SK-N-SH (cell line): ENCODE results near the gene INTS3. TPM values are rescaled to one million over a fixed set of nuclear protein-coding genes. Genes with fewer than 3 reads are reported as not detected.

Source experiments
- CTCF ChIA-PET: fragments of 300-600, 350-600 bp; formaldehyde crosslinking; extraction: SDS; loops from one replicate; lab custom pipeline; 2021; lab: Yijun Ruan, JAX
- POLR2A ChIA-PET: fragments of 350-600 bp; sonication (Branson Sonifier 250); formaldehyde crosslinking; extraction: SDS; loops from one replicate; lab custom pipeline; 2020; ENCODE audit warnings: antibody characterized with exemption, inconsistent platforms; lab: Yijun Ruan, JAX
- DNase-seq: peaks from one replicate; pipeline ENCODE4 v3.0.0; 2012
- H2AFZ ChIP-seq: fragments of 200-600 bp; sonication (generic); 2 replicates; pipeline ENCODE4 v1.8.1; 2016; ENCODE audit warnings: antibody characterized with exemption, mild to moderate bottlenecking, low read depth
- H3F3A ChIP-seq: fragments of 200-600 bp; sonication (generic); replicated peaks from 2 replicates; pipeline ENCODE3; 2016; ENCODE audit warnings: antibody characterized with exemption, mild to moderate bottlenecking; ENCODE audit not compliant: insufficient read depth
- H3K27ac ChIP-seq, 2 experiments: fragments of 200-500 bp in 1 of 2; fragments of 200-600 bp in 1 of 2; sonication (Bioruptor generic) in 1 of 2; sonication (generic), shearing (Covaris generic) in 1 of 2; 2 replicates each; pipeline versions ENCODE4 v1.5.1 to v1.6.1; 2014 to 2016; ENCODE audit warnings: low read depth in 2 of 2, inconsistent platforms in 1 of 2, low read length in 1 of 2, mild to moderate bottlenecking in 1 of 2, mixed read lengths in 1 of 2
- H3K27me3 ChIP-seq: fragments of 200-600 bp; sonication (generic), shearing (Covaris generic); 2 replicates; pipeline ENCODE4 v1.6.1; 2016; ENCODE audit warnings: mixed run types; ENCODE audit not compliant: insufficient read depth
- H3K36me3 ChIP-seq, 2 experiments: fragments of 200-500 bp in 1 of 2; fragments of 200-600 bp in 1 of 2; sonication (Bioruptor generic) in 1 of 2; sonication (generic) in 1 of 2; replicated peaks in 1 of 2; 2 replicates each; pipeline versions ENCODE3 to v1.5.1; 2014 to 2016; ENCODE audit warnings: low read length in 1 of 2, mild to moderate bottlenecking in 1 of 2; ENCODE audit not compliant: insufficient read depth in 2 of 2, control insufficient read depth in 1 of 2
- H3K4me1 ChIP-seq, 2 experiments: fragments of 200-500 bp in 1 of 2; fragments of 200-600 bp in 1 of 2; sonication (Bioruptor generic) in 1 of 2; sonication (generic), shearing (Covaris generic) in 1 of 2; 2 replicates each; pipeline versions ENCODE4 v1.5.1 to v1.6.1; 2014 to 2016; ENCODE audit warnings: low read depth in 1 of 2, low read length in 1 of 2, mixed run types in 1 of 2; ENCODE audit not compliant: insufficient read depth in 2 of 2, control insufficient read depth in 1 of 2
- H3K4me2 ChIP-seq: fragments of 200-600 bp; sonication (generic), shearing (Covaris generic); 2 replicates; pipeline ENCODE4 v1.6.1; 2017; ENCODE audit warnings: mixed run types
- H3K4me3 ChIP-seq, 2 experiments: fragments of 200-500 bp in 1 of 2; fragments of 200-600 bp in 1 of 2; sonication (Bioruptor generic) in 1 of 2; sonication (generic), shearing (Covaris generic) in 1 of 2; 2 replicates each; pipeline versions ENCODE4 v1.5.1 to v1.8.1; 2014 to 2016; ENCODE audit warnings: low read depth in 2 of 2, inconsistent platforms in 1 of 2, low read length in 1 of 2, mild to moderate bottlenecking in 1 of 2, mixed read lengths in 1 of 2, moderate library complexity in 1 of 2
- H3K79me2 ChIP-seq: fragments of 200-600 bp; sonication (generic); 2 replicates; pipeline ENCODE4 v1.8.1; 2017; ENCODE audit warnings: mild to moderate bottlenecking; ENCODE audit not compliant: insufficient read depth
- H3K9ac ChIP-seq: fragments of 200-600 bp; sonication (generic); 2 replicates; pipeline ENCODE4 v1.6.1; 2017; ENCODE audit warnings: mixed run types
- H3K9me2 ChIP-seq: fragments of 200-600 bp; sonication (generic); 2 replicates; pipeline ENCODE4 v1.6.1; 2017; ENCODE audit warnings: mixed run types
- H3K9me3 ChIP-seq: fragments of 200-600 bp; sonication (generic); 2 replicates; pipeline ENCODE4 v1.6.1; 2017; ENCODE audit warnings: mixed run types, mild to moderate bottlenecking, moderate library complexity
- H4K20me1 ChIP-seq: fragments of 200-600 bp; sonication (generic); 2 replicates; pipeline ENCODE4 v1.6.1; 2017; ENCODE audit warnings: mild to moderate bottlenecking, mixed run types; ENCODE audit not compliant: insufficient read depth
- EP300 ChIP-seq, 2 experiments: IDR thresholded peaks; 2 replicates each; pipeline versions ENCODE4 v1.4.0 to v1.6.1; 2012; ENCODE audit warnings: borderline replicate concordance in 1 of 2, low read depth in 1 of 2, low read length in 1 of 2
- EZH2phosphoT487 ChIP-seq: fragments of 200-600 bp; sonication (generic); IDR thresholded peaks from 2 replicates; pipeline ENCODE4 v1.6.1; 2017; ENCODE audit warnings: low read depth, mixed run types, mild to moderate bottlenecking, antibody characterized with exemption, moderate library complexity, borderline replicate concordance
- FOXJ3 ChIP-seq: sonication (generic); formaldehyde crosslinking; IDR thresholded peaks from 2 replicates; pipeline ENCODE4 v1.5.1; 2020; ENCODE audit warnings: mild to moderate bottlenecking, missing genetic modification reagents
- GABPA ChIP-seq: IDR thresholded peaks from 2 replicates; pipeline ENCODE4 v1.4.0; 2012; ENCODE audit warnings: low read depth, mild to moderate bottlenecking
- IRF3 ChIP-seq: fragments of 150-350 bp; IDR thresholded peaks from 2 replicates; pipeline ENCODE4 v1.6.1; 2016; ENCODE audit warnings: mild to moderate bottlenecking, low read depth, low read length
- MAX ChIP-seq: IDR thresholded peaks from 2 replicates; pipeline ENCODE4 v1.4.0; 2012; ENCODE audit warnings: low read depth
- MEF2A ChIP-seq: IDR thresholded peaks from 2 replicates; pipeline ENCODE4 v1.4.0; 2012; ENCODE audit warnings: low read depth, borderline replicate concordance
- MXI1 ChIP-seq: IDR thresholded peaks from 2 replicates; pipeline ENCODE4 v1.6.1; 2012; ENCODE audit warnings: mild to moderate bottlenecking, low read depth, low read length, improper control_type of control experiment
- NFIC ChIP-seq: IDR thresholded peaks from 2 replicates; pipeline ENCODE4 v1.4.0; 2012; ENCODE audit warnings: borderline replicate concordance
- NRF1 ChIP-seq: IDR thresholded peaks from 2 replicates; pipeline ENCODE4 v1.6.1; 2012; ENCODE audit warnings: low read depth, mild to moderate bottlenecking, low read length
- POLR2AphosphoS5 ChIP-seq: IDR thresholded peaks from 2 replicates; pipeline ENCODE4 v1.6.1; 2012; ENCODE audit warnings: low read depth, low read length
- RAD21 ChIP-seq: IDR thresholded peaks from 2 replicates; pipeline ENCODE4 v1.6.1; 2012; ENCODE audit warnings: mild to moderate bottlenecking, low read length
- RFX5 ChIP-seq: IDR thresholded peaks from 2 replicates; pipeline ENCODE4 v1.6.1; 2012; ENCODE audit warnings: mild to moderate bottlenecking, improper control_type of control experiment, low read length
- RXRA ChIP-seq: IDR thresholded peaks from 2 replicates; pipeline ENCODE4 v1.4.0; 2012; ENCODE audit warnings: low read depth, mild to moderate bottlenecking, borderline replicate concordance
- SIN3A ChIP-seq: IDR thresholded peaks from 2 replicates; pipeline ENCODE4 v1.6.1; 2012; ENCODE audit warnings: low read depth, mild to moderate bottlenecking, low read length, moderate library complexity, borderline replicate concordance
- SMC3 ChIP-seq: IDR thresholded peaks from 2 replicates; pipeline ENCODE4 v1.6.1; 2012; ENCODE audit warnings: low read depth, low read length, improper control_type of control experiment
- TAF1 ChIP-seq: IDR thresholded peaks from 2 replicates; pipeline ENCODE4 v1.6.1; 2012; ENCODE audit warnings: low read depth, mild to moderate bottlenecking, low read length, moderate library complexity, borderline replicate concordance
- YY1 ChIP-seq: IDR thresholded peaks from 2 replicates; pipeline ENCODE4 v1.4.0; 2012; ENCODE audit warnings: low read depth, mild to moderate bottlenecking
- ZBTB33 ChIP-seq: IDR thresholded peaks from 2 replicates; pipeline ENCODE4 v1.4.0; 2012; ENCODE audit warnings: low read depth, borderline replicate concordance
- WGBS: methylation state at CpG from one replicate; pipeline ENCODE4 v1.1.6; 2017; ENCODE audit warnings: low lambda C conversion rate; 5-methylcytosine and 5-hydroxymethylcytosine counted together
- polyA plus RNA-seq, 3 experiments: library from polyadenylated mRNA; depleted of rRNA; stranded (reverse); fragments of >200 nt; gene quantifications; 2 replicates each; pipeline ENCODE4 v1.2.3, GENCODE V29; 2012
- TF ChIP-seq, protein P1 (sequence below): IDR thresholded peaks from 2 replicates; pipeline ENCODE4; 2012

INTS3 gene
- polyA plus RNA-seq, 1 of the 3 experiments (the other 2 are of a cell fraction), result 64.3 TPM

GRCh38 chr1:153804112-153804511 lies 76.3 kb downstream of the INTS3 start:
- Histone ChIP-seq H3F3A (peaks cover 5% of the 10 kb centered on the region), H3K27me3 (no peaks in the 10 kb centered on the region), H3K27ac (no peak overlapping the region), H3K4me2 (no peak overlapping the region), H3K36me3 (peaks cover 5 to 24% of the 10 kb centered on the region in 2 experiments), H3K9me2 (no peaks in the 10 kb centered on the region), H2AFZ (no peak overlapping the region), H4K20me1 (no peaks in the 10 kb centered on the region), H3K9ac (no peak overlapping the region), H3K4me3 (no peak overlapping the region), H3K9me3 (no peaks in the 10 kb centered on the region), H3K79me2 (no peaks in the 10 kb centered on the region), H3K4me1 (peaks cover 5 to 8% of the 10 kb centered on the region in 2 experiments; a peak in 2 of 4 replicates)
- DNase-seq, result no peak
- no peak for TF ChIP-seq EP300 (IDR thresholded peaks at IDR 0.05; ENCODE audit: borderline replicate concordance in 1 of 2, low read depth in 1 of 2, low read length in 1 of 2)
- TF ChIP-seq ZBTB33, result no peak
- no peak for TF ChIP-seq NFIC
- no peak for TF ChIP-seq EZH2phosphoT487
- no peak for TF ChIP-seq RAD21
- TF ChIP-seq MAX, result no peak
- TF ChIP-seq FOXJ3 (CRISPR knock-in tag), result no peak
- no peak for TF ChIP-seq MEF2A
- no peak for TF ChIP-seq SMC3
- no peak for TF ChIP-seq YY1
- TF ChIP-seq, protein P1, sequence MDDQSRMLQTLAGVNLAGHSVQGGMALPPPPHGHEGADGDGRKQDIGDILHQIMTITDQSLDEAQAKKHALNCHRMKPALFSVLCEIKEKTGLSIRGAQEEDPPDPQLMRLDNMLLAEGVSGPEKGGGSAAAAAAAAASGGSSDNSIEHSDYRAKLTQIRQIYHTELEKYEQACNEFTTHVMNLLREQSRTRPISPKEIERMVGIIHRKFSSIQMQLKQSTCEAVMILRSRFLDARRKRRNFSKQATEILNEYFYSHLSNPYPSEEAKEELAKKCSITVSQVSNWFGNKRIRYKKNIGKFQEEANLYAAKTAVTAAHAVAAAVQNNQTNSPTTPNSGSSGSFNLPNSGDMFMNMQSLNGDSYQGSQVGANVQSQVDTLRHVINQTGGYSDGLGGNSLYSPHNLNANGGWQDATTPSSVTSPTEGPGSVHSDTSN, result no peak
- TF ChIP-seq MXI1, result no peak
- TF ChIP-seq GABPA, result no peak
- TF ChIP-seq RFX5, result no peak
- TF ChIP-seq TAF1, result no peak
- TF ChIP-seq IRF3, result no peak
- no peak for TF ChIP-seq NRF1
- TF ChIP-seq SIN3A, result no peak
- TF ChIP-seq RXRA, result no peak
- no peak for TF ChIP-seq POLR2AphosphoS5
- POLR2A ChIA-PET, result interaction anchor here (1.1 to 1.3 kb wide), 2 partner anchors 20 to 186 kb away, joined by 3 to 5 read pairs; partner anchors contain the start of gene RPS27
- 49% methylated on average over 2 of the region's 2 CpGs for WGBS
- CTCF ChIA-PET, result interaction anchor here (2.0 to 3.7 kb wide), 2 partner anchors 13 to 183 kb away, joined by 6 to 26 read pairs; partner anchors contain the start of gene RAB13
